Measurements from ENCODE around the gene ZNF638.
"Not testable (repeated sequence)": the region's sequence is repeated elsewhere in the genome, so short reads cannot be mapped to it uniquely, and the experiment has no call there.

The ZNF638 gene

DNA sequence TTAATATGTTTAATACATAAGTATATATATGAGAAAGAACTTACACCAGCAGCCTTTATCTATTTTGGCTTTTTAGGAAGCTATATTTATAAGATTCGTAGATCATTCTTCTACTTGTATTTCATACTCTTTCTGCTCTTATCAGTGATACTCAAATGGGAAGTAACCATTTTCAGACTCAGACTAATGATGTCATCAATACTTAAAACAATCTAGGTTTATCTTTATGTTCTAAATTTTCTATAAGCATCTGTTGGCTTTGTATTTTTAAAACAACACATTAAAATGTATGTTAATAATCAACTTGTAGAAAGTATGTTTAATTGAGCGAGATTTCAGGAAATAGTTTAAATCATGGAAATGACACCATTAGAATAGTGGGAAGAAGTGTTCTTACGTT lies 70.8 kb downstream of the ZNF638 start:
- no peak for DNase-seq (ENCODE audit: low read depth)
- in situ Hi-C loops (cut with HindIII; ENCODE audit: low sequenced_read_pairs), result no loop called here
- H3K4me3 ChIP-seq (ENCODE audit: low read depth, low read length), result no peak overlapping the region
- no peak for TF ChIP-seq CTCF (IDR thresholded peaks at IDR 0.05; ENCODE audit: low read depth, low read length, missing control alignments)

DNA sequence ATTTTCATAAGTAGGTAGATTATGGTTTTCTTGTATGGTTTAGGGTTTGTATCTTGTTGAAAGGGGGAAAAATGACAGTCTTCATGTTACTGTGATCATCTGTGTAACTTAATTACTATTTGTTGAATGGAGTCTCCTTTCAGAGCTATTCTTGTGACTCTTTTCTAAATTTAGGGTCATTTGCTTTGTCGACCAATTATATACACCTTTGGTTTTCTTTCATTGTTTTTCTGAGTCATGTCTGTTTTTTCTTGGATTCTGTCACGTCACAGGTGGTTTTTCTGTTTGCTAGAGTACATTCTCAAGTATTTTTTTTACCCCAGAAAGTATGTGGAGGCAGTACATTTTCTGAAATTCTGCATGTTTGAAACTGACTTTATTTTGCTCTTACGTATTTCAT lies 78.0 kb downstream of the ZNF638 start:
- in situ Hi-C loops (cut with HindIII; ENCODE audit: low sequenced_read_pairs), result no loop called here

GRCh38 chr2:71410696-71411095 lies 79.1 kb downstream of the ZNF638 start:
- H3K4me3 ChIP-seq (ENCODE audit: low read depth, low read length), result no peak overlapping the region
- in situ Hi-C loops (cut with HindIII; ENCODE audit: low sequenced_read_pairs), result no loop called here
- DNase-seq (ENCODE audit: low read depth), result no peak
- TF ChIP-seq CTCF (IDR thresholded peaks at IDR 0.05; ENCODE audit: low read depth, low read length, missing control alignments), result no peak

More for the DNA sequence above, 78.0 kb downstream of the ZNF638 start:
- TF ChIP-seq CTCF (IDR thresholded peaks at IDR 0.05; ENCODE audit: low read depth, low read length, missing control alignments), result no peak
- DNase-seq (ENCODE audit: low read depth), result no peak
- no peak overlapping the region for H3K4me3 ChIP-seq (ENCODE audit: low read depth, low read length)

GRCh38 chr2:71416866-71417265 lies 85.3 kb downstream of the ZNF638 start:
- H3K4me3 ChIP-seq (ENCODE audit: low read depth, low read length); DNase-seq (ENCODE audit: low read depth); in situ Hi-C loops (cut with HindIII; ENCODE audit: low sequenced_read_pairs): not testable (repeated sequence)

- in situ Hi-C loops (cut with HindIII; ENCODE audit: low sequenced_read_pairs), result no loop called here
- H3K4me3 ChIP-seq (ENCODE audit: low read depth, low read length), result no peak overlapping the region
- DNase-seq (ENCODE audit: low read depth), result no peak
- TF ChIP-seq CTCF (IDR thresholded peaks at IDR 0.05; ENCODE audit: low read depth, low read length, missing control alignments), result no peak
Observed at GRCh38 chr2:71417300-71418202, 86.0 kb downstream of the ZNF638 start.

GRCh38 chr2:71419145-71419544 lies 87.6 kb downstream of the ZNF638 start:
- in situ Hi-C loops (cut with HindIII; ENCODE audit: low sequenced_read_pairs), result no loop called here
- DNase-seq (ENCODE audit: low read depth), result no peak

More at GRCh38 chr2:71419145-71419544, 87.6 kb downstream of the ZNF638 start:
- no peak for TF ChIP-seq CTCF (IDR thresholded peaks at IDR 0.05; ENCODE audit: low read depth, low read length, missing control alignments)
- no peak overlapping the region for H3K4me3 ChIP-seq (ENCODE audit: low read depth, low read length)

Measured in astrocyte of the cerebellum (primary cell).